ENCODE data around the gene SHROOM4. TPM values are rescaled to one million over a fixed set of nuclear protein-coding genes. Genes with fewer than 3 reads are reported as not detected.

The SHROOM4 gene
- total RNA-seq, 1 experiment from 2014 or later = 2.1 TPM

DNA sequence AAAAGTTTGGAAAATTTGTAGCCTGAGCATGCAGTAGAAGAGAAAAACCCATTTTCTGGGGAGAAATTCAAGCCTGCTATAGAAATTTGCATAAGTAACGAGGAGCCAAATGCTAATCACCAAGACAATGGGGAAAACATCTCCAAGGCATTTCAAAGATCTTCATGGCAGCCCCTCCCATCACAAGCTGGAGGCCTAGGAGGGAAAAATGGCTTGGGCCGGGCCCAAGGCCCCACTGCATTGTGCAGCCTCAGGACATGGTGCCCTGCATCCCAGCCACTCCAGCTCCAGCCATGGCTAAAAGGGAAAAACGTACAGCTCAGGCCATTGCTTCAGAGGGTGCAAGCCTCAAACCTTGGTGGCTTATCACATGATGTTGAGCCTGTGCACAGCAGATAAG lies 87.7 kb downstream of the SHROOM4 start:
- Histone ChIP-seq H4K20me1 (ENCODE audit: control insufficient read depth, insufficient read depth, insufficient read length) (no peaks in the 10 kb centered on the region), H4K5ac (ENCODE audit: insufficient read length, low read depth, low read length) (no peak overlapping the region), H4K8ac (replicated peaks; ENCODE audit: insufficient read length, low read depth, low read length) (no peak overlapping the region), H2AK5ac (ENCODE audit: insufficient read length, low read length) (no peak overlapping the region), H2BK20ac (ENCODE audit: low read depth, low read length, poor library complexity, severe bottlenecking) (no peak overlapping the region), H2AFZ (ENCODE audit: low read length) (no peak overlapping the region), H3K9me3 (ENCODE audit: control insufficient read depth, low read depth, low read length) (no peaks in the 10 kb centered on the region), H3K14ac (ENCODE audit: insufficient read depth, low read length) (no peak overlapping the region), H2BK12ac (ENCODE audit: insufficient read length, low read depth, low read length) (no peak overlapping the region), H2BK120ac (ENCODE audit: low read depth, low read length, poor library complexity, severe bottlenecking) (no peak overlapping the region), H3K9ac (ENCODE audit: extremely low read depth, insufficient read length, low read length) (no peak overlapping the region), H3K56ac (ENCODE audit: insufficient read length, low read depth, low read length) (no peak overlapping the region), H4K91ac (ENCODE audit: insufficient read length, low read depth, low read length) (no peak overlapping the region), H3K79me1 (ENCODE audit: insufficient read depth, low read depth, low read length, poor library complexity, severe bottlenecking) (no peaks in the 10 kb centered on the region), H3K4me2 (ENCODE audit: insufficient read depth, insufficient read length, low read length) (no peak overlapping the region), H2BK15ac (ENCODE audit: low read depth, low read length) (no peak overlapping the region), H3K23me2 (ENCODE audit: insufficient read length, low read depth, low read length, poor library complexity, severe bottlenecking) (no peaks in the 10 kb centered on the region), H3K4ac (ENCODE audit: low read depth, low read length) (no peak overlapping the region), H2BK5ac (ENCODE audit: insufficient read length, low read length) (no peak overlapping the region), H3T11ph (ENCODE audit: low read length) (no peak overlapping the region), H3K18ac (ENCODE audit: insufficient read length, low read depth, low read length) (no peak overlapping the region), H3K27ac (ENCODE audit: insufficient read length, low read depth, low read length) (no peak overlapping the region), H3K23ac (ENCODE audit: insufficient read length, low read depth, low read length) (no peak overlapping the region), H3K27me3 (ENCODE audit: insufficient read depth, low read length) (no peaks in the 10 kb centered on the region), H3K4me1 (ENCODE audit: insufficient read depth, low read length) (peaks cover 15% of the 10 kb centered on the region; the same call in 1 of the 2 replicates), H3K79me2 (ENCODE audit: insufficient read depth, low read length) (no peaks in the 10 kb centered on the region)
- H3K36me3 Mint-ChIP-seq (ENCODE audit: insufficient read depth in 1 of 3, low read depth in 3 of 3) = peaks cover 7 to 15% (median 14%) of the 10 kb centered on the region in 3 experiments
- peaks cover 59 to 68% of the 10 kb centered on the region in 2 experiments for H3K9me3 Mint-ChIP-seq
- H3K27me3 Mint-ChIP-seq (ENCODE audit: low read depth) = no peaks in the 10 kb centered on the region
- H3K27ac Mint-ChIP-seq = peak overlapping the region in 1 of 3 experiments; percentile 19; a peak in 2 of 7 replicates
- TF ChIP-seq, protein P1, sequence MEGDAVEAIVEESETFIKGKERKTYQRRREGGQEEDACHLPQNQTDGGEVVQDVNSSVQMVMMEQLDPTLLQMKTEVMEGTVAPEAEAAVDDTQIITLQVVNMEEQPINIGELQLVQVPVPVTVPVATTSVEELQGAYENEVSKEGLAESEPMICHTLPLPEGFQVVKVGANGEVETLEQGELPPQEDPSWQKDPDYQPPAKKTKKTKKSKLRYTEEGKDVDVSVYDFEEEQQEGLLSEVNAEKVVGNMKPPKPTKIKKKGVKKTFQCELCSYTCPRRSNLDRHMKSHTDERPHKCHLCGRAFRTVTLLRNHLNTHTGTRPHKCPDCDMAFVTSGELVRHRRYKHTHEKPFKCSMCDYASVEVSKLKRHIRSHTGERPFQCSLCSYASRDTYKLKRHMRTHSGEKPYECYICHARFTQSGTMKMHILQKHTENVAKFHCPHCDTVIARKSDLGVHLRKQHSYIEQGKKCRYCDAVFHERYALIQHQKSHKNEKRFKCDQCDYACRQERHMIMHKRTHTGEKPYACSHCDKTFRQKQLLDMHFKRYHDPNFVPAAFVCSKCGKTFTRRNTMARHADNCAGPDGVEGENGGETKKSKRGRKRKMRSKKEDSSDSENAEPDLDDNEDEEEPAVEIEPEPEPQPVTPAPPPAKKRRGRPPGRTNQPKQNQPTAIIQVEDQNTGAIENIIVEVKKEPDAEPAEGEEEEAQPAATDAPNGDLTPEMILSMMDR (conservative IDR thresholded peaks at IDR 0.05) = no peak
- DNase-seq = peak; percentile 52
- no CpG with 5 or more reads among the region's 3 CpGs for WGBS (ENCODE audit: extremely low coverage, insufficient read length, low lambda C conversion rate)
- H3K4me3 Mint-ChIP-seq = no peak overlapping the region; a peak in 1 of 5 replicates
- H3K4me1 Mint-ChIP-seq = peaks cover 40 to 42% of the 10 kb centered on the region in 2 experiments
